VCaP (cell line): ENCODE data around the gene ARHGAP25.
A peak's percentile ranks its signal among the peaks of the same experiment; 100 is the strongest.

Source experiments
- H3K27ac ChIP-seq: fragments of 450-650 bp; 2 replicates; pipeline ENCODE4 v1.5.1; 2017
- TF ChIP-seq, protein P1 (sequence below): fragments of 450-650 bp; conservative IDR thresholded peaks from 2 replicates; pipeline ENCODE4 v1.5.1; 2017; ENCODE audit warnings: mild to moderate bottlenecking, moderate library complexity

ARHGAP25 gene

GRCh38 chr2:68775272-68775842 lies 40.7 kb downstream of the ARHGAP25 start:
- H3K27ac ChIP-seq, result no peak overlapping the region
- TF ChIP-seq, protein P1, sequence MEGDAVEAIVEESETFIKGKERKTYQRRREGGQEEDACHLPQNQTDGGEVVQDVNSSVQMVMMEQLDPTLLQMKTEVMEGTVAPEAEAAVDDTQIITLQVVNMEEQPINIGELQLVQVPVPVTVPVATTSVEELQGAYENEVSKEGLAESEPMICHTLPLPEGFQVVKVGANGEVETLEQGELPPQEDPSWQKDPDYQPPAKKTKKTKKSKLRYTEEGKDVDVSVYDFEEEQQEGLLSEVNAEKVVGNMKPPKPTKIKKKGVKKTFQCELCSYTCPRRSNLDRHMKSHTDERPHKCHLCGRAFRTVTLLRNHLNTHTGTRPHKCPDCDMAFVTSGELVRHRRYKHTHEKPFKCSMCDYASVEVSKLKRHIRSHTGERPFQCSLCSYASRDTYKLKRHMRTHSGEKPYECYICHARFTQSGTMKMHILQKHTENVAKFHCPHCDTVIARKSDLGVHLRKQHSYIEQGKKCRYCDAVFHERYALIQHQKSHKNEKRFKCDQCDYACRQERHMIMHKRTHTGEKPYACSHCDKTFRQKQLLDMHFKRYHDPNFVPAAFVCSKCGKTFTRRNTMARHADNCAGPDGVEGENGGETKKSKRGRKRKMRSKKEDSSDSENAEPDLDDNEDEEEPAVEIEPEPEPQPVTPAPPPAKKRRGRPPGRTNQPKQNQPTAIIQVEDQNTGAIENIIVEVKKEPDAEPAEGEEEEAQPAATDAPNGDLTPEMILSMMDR, result no peak

- TF ChIP-seq, protein P1, result 0 out of 2 replicates have a peak, but pooled peaks have one; percentile 16
- no peak overlapping the region for H3K27ac ChIP-seq
These were observed 41.5 kb downstream of the ARHGAP25 start for GRCh38 chr2:68776124-68776523.

GRCh38 chr2:68779595-68779994 lies 45.0 kb downstream of the ARHGAP25 start:
- TF ChIP-seq, protein P1, result no peak

DNA sequence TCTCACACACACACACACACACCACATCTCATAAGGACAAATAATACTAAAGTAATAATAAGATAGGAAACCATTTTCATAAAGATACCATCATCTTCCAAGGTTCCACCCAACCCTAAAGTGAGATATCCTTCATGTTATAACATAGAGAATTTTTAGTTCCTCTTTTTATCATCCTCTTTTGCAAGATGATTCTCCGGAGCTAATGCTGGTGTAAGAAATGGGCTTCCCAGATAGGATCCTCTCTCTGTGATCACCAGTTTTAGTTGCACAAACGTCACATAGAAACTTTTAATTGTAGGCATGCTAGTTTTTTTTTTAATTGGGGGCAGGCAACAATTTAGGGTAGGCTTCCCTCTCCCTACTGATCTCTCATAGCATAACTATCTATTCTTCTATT lies 49.6 kb downstream of the ARHGAP25 start:
- H3K27ac ChIP-seq, result no peak overlapping the region
- TF ChIP-seq, protein P1, result no peak

More at GRCh38 chr2:68779595-68779994, 45.0 kb downstream of the ARHGAP25 start:
- H3K27ac ChIP-seq, result no peak overlapping the region

DNA sequence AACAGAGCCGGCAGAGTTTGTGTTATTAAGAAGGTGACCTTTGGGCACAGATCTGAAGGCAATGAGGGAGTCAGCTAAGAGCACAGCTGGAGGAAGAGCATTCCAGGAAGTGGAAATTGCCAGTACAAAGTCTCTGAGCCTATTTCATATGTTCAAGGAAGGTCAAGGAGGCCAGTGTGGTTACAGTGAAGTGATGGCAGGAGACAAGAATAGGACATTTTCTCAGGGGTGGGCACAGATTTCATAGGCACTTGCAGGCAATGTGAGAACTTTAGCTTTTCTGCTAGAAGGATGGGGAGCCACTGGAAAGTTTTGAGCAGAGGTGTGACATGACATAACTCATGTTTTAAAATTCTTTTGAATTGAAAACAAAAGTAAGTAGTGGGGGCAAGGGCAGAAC lies 50.3 kb downstream of the ARHGAP25 start:
- TF ChIP-seq, protein P1, result no peak
- no peak overlapping the region for H3K27ac ChIP-seq

- no peak overlapping the region for H3K27ac ChIP-seq
- TF ChIP-seq, protein P1, result no peak
These were observed 52.7 kb downstream of the ARHGAP25 start for GRCh38 chr2:68787356-68787755.

- TF ChIP-seq, protein P1, result no peak
- no peak overlapping the region for H3K27ac ChIP-seq
These were observed 55.0 kb downstream of the ARHGAP25 start for GRCh38 chr2:68789603-68790002.
